C4-2B (cell line): ENCODE measurements around the gene LRRK2.

Experiments used
- ZFX ChIP-seq: fragments of 450-650 bp; IDR thresholded peaks from 2 replicates; pipeline ENCODE4 v1.6.1; 2017
- TF ChIP-seq, protein P1 (sequence below): fragments of 450-650 bp; conservative IDR thresholded peaks from 2 replicates; pipeline ENCODE4 v1.5.1; 2017; ENCODE audit warnings: mild to moderate bottlenecking

DNA sequence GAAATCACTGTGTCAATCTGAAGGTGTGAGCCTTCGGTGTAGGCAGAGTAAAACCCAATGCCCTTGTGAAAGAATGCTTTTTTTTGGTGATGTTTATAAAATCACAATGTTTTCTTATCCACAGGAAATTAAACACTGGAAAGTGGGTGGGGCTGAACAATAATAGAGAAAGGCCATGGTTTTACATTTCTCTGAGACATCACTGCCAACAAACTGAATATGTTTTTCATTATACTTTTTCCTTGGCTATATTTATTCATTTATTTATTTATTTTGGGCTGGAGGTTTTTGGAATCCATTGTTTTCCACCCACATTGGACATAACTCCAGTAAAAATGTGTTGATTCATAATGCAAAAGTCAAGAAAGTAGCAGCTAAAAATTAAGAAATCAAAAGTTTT lies 16.9 kb downstream of the LRRK2 start:
- TF ChIP-seq, protein P1, sequence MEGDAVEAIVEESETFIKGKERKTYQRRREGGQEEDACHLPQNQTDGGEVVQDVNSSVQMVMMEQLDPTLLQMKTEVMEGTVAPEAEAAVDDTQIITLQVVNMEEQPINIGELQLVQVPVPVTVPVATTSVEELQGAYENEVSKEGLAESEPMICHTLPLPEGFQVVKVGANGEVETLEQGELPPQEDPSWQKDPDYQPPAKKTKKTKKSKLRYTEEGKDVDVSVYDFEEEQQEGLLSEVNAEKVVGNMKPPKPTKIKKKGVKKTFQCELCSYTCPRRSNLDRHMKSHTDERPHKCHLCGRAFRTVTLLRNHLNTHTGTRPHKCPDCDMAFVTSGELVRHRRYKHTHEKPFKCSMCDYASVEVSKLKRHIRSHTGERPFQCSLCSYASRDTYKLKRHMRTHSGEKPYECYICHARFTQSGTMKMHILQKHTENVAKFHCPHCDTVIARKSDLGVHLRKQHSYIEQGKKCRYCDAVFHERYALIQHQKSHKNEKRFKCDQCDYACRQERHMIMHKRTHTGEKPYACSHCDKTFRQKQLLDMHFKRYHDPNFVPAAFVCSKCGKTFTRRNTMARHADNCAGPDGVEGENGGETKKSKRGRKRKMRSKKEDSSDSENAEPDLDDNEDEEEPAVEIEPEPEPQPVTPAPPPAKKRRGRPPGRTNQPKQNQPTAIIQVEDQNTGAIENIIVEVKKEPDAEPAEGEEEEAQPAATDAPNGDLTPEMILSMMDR = no peak
- TF ChIP-seq ZFX = no peak
